Natural killer cell (primary cell): Measurements from ENCODE around the gene CNKSR1. TPM values are rescaled to one million over a fixed set of nuclear protein-coding genes. Genes with fewer than 3 reads are reported as not detected.

Source experiments
- ATAC-seq, 3 donors: fragments of 150-1000 bp in 2 of 3; fragments of 200-7000 bp in 1 of 3; cut with Tn5 transposase; 1 replicate in 1 of 3; 2 replicates in 2 of 3; pipeline ENCODE4 v1.10.0; 2021; ENCODE audit warnings: mild to moderate bottlenecking in 2 of 3, moderate library complexity in 2 of 3
- DNase-seq, 2 donors: peaks; one replicate each; pipeline versions ENCODE4 v3.0.0 to v3.0.0-alpha.2; 2013 to 2021; ENCODE audit warnings: mixed read lengths in 1 of 2
- H3K27ac ChIP-seq: one replicate; pipeline ENCODE4 v1.5.1; 2013; ENCODE audit warnings: mild to moderate bottlenecking, low read length
- H3K27me3 ChIP-seq: one replicate; pipeline ENCODE4 v1.6.1; 2013; ENCODE audit warnings: low read length; ENCODE audit not compliant: control insufficient read depth, insufficient read depth
- H3K36me3 ChIP-seq: one replicate; pipeline ENCODE4 v1.6.1; 2013; ENCODE audit warnings: low read length; ENCODE audit not compliant: control insufficient read depth, insufficient read depth
- H3K4me1 ChIP-seq: one replicate; pipeline ENCODE4 v1.6.1; 2013; ENCODE audit warnings: low read length; ENCODE audit not compliant: control insufficient read depth, insufficient read depth
- H3K4me3 ChIP-seq: one replicate; pipeline ENCODE4 v1.5.1; 2013; ENCODE audit warnings: low read length
- H3K9me3 ChIP-seq: one replicate; pipeline ENCODE4 v1.6.1; 2013; ENCODE audit warnings: low read length; ENCODE audit not compliant: control insufficient read depth, insufficient read depth
- H3K27ac Mint-ChIP-seq, 2 donors: one replicate each; pipeline ENCODE4 v1.8.0; 2022; ENCODE audit warnings: mild to moderate bottlenecking in 2 of 2, mixed read lengths in 2 of 2, moderate library complexity in 1 of 2
- H3K27me3 Mint-ChIP-seq, 2 donors: one replicate each; pipeline ENCODE4 v1.8.0; 2022; ENCODE audit warnings: low read depth in 2 of 2, mixed read lengths in 2 of 2
- H3K36me3 Mint-ChIP-seq: one replicate; pipeline ENCODE4 v1.8.0; 2022; ENCODE audit warnings: mixed read lengths
- H3K4me1 Mint-ChIP-seq, 2 donors: one replicate each; pipeline ENCODE4 v1.8.0; 2022; ENCODE audit warnings: mixed read lengths in 2 of 2
- H3K4me3 Mint-ChIP-seq: one replicate; pipeline ENCODE4 v1.8.0; 2022; ENCODE audit warnings: mild to moderate bottlenecking, moderate library complexity, mixed read lengths
- H3K9me3 Mint-ChIP-seq, 2 donors: one replicate each; pipeline ENCODE4 v1.8.0; 2022; ENCODE audit warnings: mixed read lengths in 2 of 2
- CTCF ChIP-seq: fragments of 200-600 bp; IDR thresholded peaks from one replicate; pipeline ENCODE4 v1.8.0; 2022; ENCODE audit warnings: antibody characterized with exemption
- WGBS: methylation state at CpG from one replicate; pipeline ENCODE4 v1.1.7; 2013; ENCODE audit warnings: missing lambda C conversion rate; ENCODE audit not compliant: insufficient coverage; 5-methylcytosine and 5-hydroxymethylcytosine counted together
- intact Hi-C: fragments of 100-400 bp; cut with micrococcal nuclease; formaldehyde crosslinking; loops from one replicate; pipeline ENCODE4 v1.14.2; 2022
- total RNA-seq, 4 donors: library from RNA; stranded (reverse); fragments of 120-200 nt in 1 of 4; gene quantifications; one replicate each; pipeline versions ENCODE4 v1.2.3 to v1.2.4, GENCODE V29; 2013 to 2022

Gene CNKSR1
- total RNA-seq, 3 donors from 2014 or later (not counting 1 experiment from before 2014, with no cell fraction given): 0.89 to 1.9 (median 1.0) TPM

- H3K27me3 ChIP-seq: peaks cover 12% of the 10 kb centered on the region
- H3K4me3 ChIP-seq: no peak overlapping the region
- peaks cover 4% of the 10 kb centered on the region for H3K4me1 ChIP-seq
- H3K27ac ChIP-seq: no peak overlapping the region
- Mint-ChIP-seq H3K36me3 (no peaks in the 10 kb centered on the region), H3K27me3 (peaks cover 32 to 37% of the 10 kb centered on the region in 2 donors), H3K4me1 (peaks cover 0 to 5% of the 10 kb centered on the region in 2 donors), H3K27ac (no peak overlapping the region), H3K9me3 (no peaks in the 10 kb centered on the region), H3K4me3 (no peak overlapping the region)
- 53% methylated on average over 21 of the region's 21 CpGs for WGBS
- intact Hi-C loops: no loop called here
- no peak for ATAC-seq
- H3K36me3 ChIP-seq: no peaks in the 10 kb centered on the region
- no peak for TF ChIP-seq CTCF
- no peaks in the 10 kb centered on the region for H3K9me3 ChIP-seq
- DNase-seq: no peak
Observed at GRCh38 chr1:26155370-26156284, 21.7 kb upstream of the CNKSR1 start.

- Histone ChIP-seq H3K4me3 (no peak overlapping the region), H3K4me1 (peaks cover 9% of the 10 kb centered on the region), H3K36me3 (no peaks in the 10 kb centered on the region), H3K27ac (no peak overlapping the region), H3K9me3 (no peaks in the 10 kb centered on the region), H3K27me3 (peaks cover 12% of the 10 kb centered on the region)
- Mint-ChIP-seq H3K4me3 (no peak overlapping the region), H3K9me3 (no peaks in the 10 kb centered on the region), H3K27ac (no peak overlapping the region), H3K36me3 (no peaks in the 10 kb centered on the region), H3K4me1 (peaks cover 0 to 5% of the 10 kb centered on the region in 2 donors), H3K27me3 (peaks cover 29 to 37% of the 10 kb centered on the region in 2 donors)
- DNase-seq: no peak
- no peak for TF ChIP-seq CTCF
- peak in 2 of 3 donors; percentile 29 to 53 for ATAC-seq
- intact Hi-C loops: no loop called here
- 26% methylated on average over 12 of the region's 12 CpGs for WGBS
Observed at GRCh38 chr1:26156285-26157038, 20.8 kb upstream of the CNKSR1 start.

- TF ChIP-seq CTCF: no peak
- no peaks in the 10 kb centered on the region for H3K9me3 ChIP-seq
- Mint-ChIP-seq H3K9me3 (no peaks in the 10 kb centered on the region), H3K27me3 (peaks cover 34 to 37% of the 10 kb centered on the region in 2 donors), H3K4me1 (peaks cover 0 to 9% of the 10 kb centered on the region in 2 donors), H3K27ac (no peak overlapping the region), H3K36me3 (no peaks in the 10 kb centered on the region), H3K4me3 (no peak overlapping the region)
- peaks cover 17% of the 10 kb centered on the region for H3K4me1 ChIP-seq
- intact Hi-C loops: no loop called here
- H3K27me3 ChIP-seq: peaks cover 21% of the 10 kb centered on the region
- no peaks in the 10 kb centered on the region for H3K36me3 ChIP-seq
- no peak for DNase-seq
- no peak overlapping the region for H3K27ac ChIP-seq
- 89% methylated on average over 5 of the region's 5 CpGs for WGBS
- H3K4me3 ChIP-seq: no peak overlapping the region
- ATAC-seq: no peak
Observed at GRCh38 chr1:26158271-26158907, 18.9 kb upstream of the CNKSR1 start.
